GM19035 (cell line): ENCODE results near the gene FLT4.

Experiments
- ATAC-seq: cut with Tn5 transposase; IDR thresholded peaks from one replicate; pipeline ENCODE4 v1.9.1; 2021; ENCODE audit not compliant: unreplicated experiment

Gene FLT4

GRCh38 chr5:180608572-180609310 is 40.7 kb downstream of the FLT4 start:
- no peak for ATAC-seq

GRCh38 chr5:180607861-180608571 is 41.4 kb downstream of the FLT4 start:
- ATAC-seq: no peak

GRCh38 chr5:180606215-180606785 is 43.1 kb downstream of the FLT4 start:
- ATAC-seq: no peak

GRCh38 chr5:180605554-180606214 is 43.7 kb downstream of the FLT4 start:
- no peak for ATAC-seq

- no peak for ATAC-seq
These were observed 45.1 kb downstream of the FLT4 start for GRCh38 chr5:180604271-180604670.

GRCh38 chr5:180603076-180603594 is 46.3 kb downstream of the FLT4 start:
- no peak for ATAC-seq

GRCh38 chr5:180602481-180603075 is 46.8 kb downstream of the FLT4 start:
- no peak for ATAC-seq

GRCh38 chr5:180601591-180602480 is 47.6 kb downstream of the FLT4 start:
- ATAC-seq: no peak

GRCh38 chr5:180600554-180601041 is 48.8 kb downstream of the FLT4 start:
- no peak for ATAC-seq

- ATAC-seq: no peak
These were observed 49.3 kb downstream of the FLT4 start for GRCh38 chr5:180599981-180600553.

- ATAC-seq: no peak
These were observed 49.8 kb downstream of the FLT4 start for GRCh38 chr5:180599590-180599914.

- ATAC-seq: no peak
These were observed 50.4 kb downstream of the FLT4 start for GRCh38 chr5:180598797-180599589.

- ATAC-seq: no peak
These were observed 51.1 kb downstream of the FLT4 start for GRCh38 chr5:180598316-180598701.

- no peak for ATAC-seq
These were observed 52.6 kb downstream of the FLT4 start for GRCh38 chr5:180596668-180597231.

- no peak for ATAC-seq
These were observed 53.2 kb downstream of the FLT4 start for GRCh38 chr5:180596115-180596667.

GRCh38 chr5:180595381-180596114 is 53.9 kb downstream of the FLT4 start:
- no peak for ATAC-seq

GRCh38 chr5:180595046-180595379 is 54.4 kb downstream of the FLT4 start:
- no peak for ATAC-seq
